ENCODE measurements around the gene SLC39A10. TPM values are rescaled to one million over a fixed set of nuclear protein-coding genes. Genes with fewer than 3 reads are reported as not detected.
A peak's percentile ranks its signal among the peaks of the same experiment; 100 is the strongest.
"Not testable (repeated sequence)": the region's sequence is repeated elsewhere in the genome, so short reads cannot be mapped to it uniquely, and the experiment has no call there.

Gene SLC39A10
- polyA plus RNA-seq, 5 donors, result 32.7 to 54.1 (median 47.5) TPM

GRCh38 chr2:195642679-195643068 is 14.4 kb upstream of the SLC39A10 start:
- DNase-seq, result peak in 1 of 2 donors; percentile 18

- not testable (repeated sequence) for DNase-seq
These were observed 12.3 kb upstream of the SLC39A10 start for GRCh38 chr2:195644708-195645107.

GRCh38 chr2:195645413-195645812 is 11.6 kb upstream of the SLC39A10 start:
- DNase-seq, result no peak

- no peak for DNase-seq
These were observed 10.6 kb upstream of the SLC39A10 start for GRCh38 chr2:195646424-195646823.

GRCh38 chr2:195647302-195647701 is 9.7 kb upstream of the SLC39A10 start:
- no peak for DNase-seq

- DNase-seq, result not testable (repeated sequence)
These were observed 8.7 kb upstream of the SLC39A10 start for GRCh38 chr2:195648370-195648769.

GRCh38 chr2:195648787-195649186 is 8.2 kb upstream of the SLC39A10 start:
- DNase-seq, result no peak

GRCh38 chr2:195649629-195650190 is 7.3 kb upstream of the SLC39A10 start:
- DNase-seq, result no peak

- no peak for DNase-seq
These were observed 6.0 kb upstream of the SLC39A10 start for GRCh38 chr2:195651046-195651445.

GRCh38 chr2:195652911-195653310 is 4.1 kb upstream of the SLC39A10 start:
- no peak for DNase-seq

GRCh38 chr2:195656161-195656858 is 716 bp upstream of the SLC39A10 start:
- DNase-seq, result no peak

- peak; percentile 61 to 77 for DNase-seq
These were observed 861 bp downstream of the SLC39A10 start for GRCh38 chr2:195657634-195658540.

- no peak for DNase-seq
These were observed 1.5 kb downstream of the SLC39A10 start for GRCh38 chr2:195658541-195658890.

- DNase-seq, result no peak
These were observed 2.1 kb downstream of the SLC39A10 start for GRCh38 chr2:195659114-195659513.

GRCh38 chr2:195659982-195660890 is 3.2 kb downstream of the SLC39A10 start:
- DNase-seq, result peak; percentile 55 to 65

GRCh38 chr2:195662138-195662537 is 5.1 kb downstream of the SLC39A10 start:
- no peak for DNase-seq

GRCh38 chr2:195663007-195663406 is 6.0 kb downstream of the SLC39A10 start:
- no peak for DNase-seq

GRCh38 chr2:195664528-195664927 is 7.5 kb downstream of the SLC39A10 start:
- no peak for DNase-seq

GRCh38 chr2:195665153-195665552 is 8.1 kb downstream of the SLC39A10 start:
- DNase-seq, result not testable (repeated sequence)

GRCh38 chr2:195666113-195666712 is 9.2 kb downstream of the SLC39A10 start:
- DNase-seq, result no peak

- DNase-seq, result no peak
These were observed 10.9 kb downstream of the SLC39A10 start for GRCh38 chr2:195667974-195668373.
